ENCODE data around the gene EXOC3L4. TPM values are rescaled to one million over a fixed set of nuclear protein-coding genes. Genes with fewer than 3 reads are reported as not detected.

EXOC3L4 gene
- total and polyA plus RNA-seq, 4 experiments from 2014 or later = not detected

GRCh38 chr14:103070971-103071542, 23.5 kb upstream of the EXOC3L4 start:
- H3K4me1 Mint-ChIP-seq = peaks cover 0 to 5% (median 0%) of the 10 kb centered on the region in 4 donors
- intact Hi-C loops (cut with micrococcal nuclease) = no loop called here
- H3K9me3 Mint-ChIP-seq = no peaks in the 10 kb centered on the region
- H3K9me3 ChIP-seq (ENCODE audit: control insufficient read depth in 1 of 2, low read length in 2 of 2) = no peaks in the 10 kb centered on the region
- no peak overlapping the region for H3K4me3 ChIP-seq (ENCODE audit: low read length in 2 of 2)
- no peaks in the 10 kb centered on the region for H3K36me3 ChIP-seq (ENCODE audit: insufficient read depth, low read length)
- peaks cover 0 to 4% of the 10 kb centered on the region in 2 donors for H3K27me3 Mint-ChIP-seq
- no peak overlapping the region for H3K27ac Mint-ChIP-seq
- H3K4me3 Mint-ChIP-seq = no peak overlapping the region
- H3K27ac ChIP-seq (ENCODE audit: low read depth, low read length) = no peak overlapping the region
- POLR2A ChIA-PET (ENCODE audit: partially characterized antibody) = no interaction called here
- DNase-seq = no peak
- CTCF ChIA-PET (ENCODE audit: partially characterized antibody) = no interaction called here
- H3K27me3 ChIP-seq (ENCODE audit: insufficient read depth, low read length) = no peaks in the 10 kb centered on the region
- H3K4me1 ChIP-seq (ENCODE audit: insufficient read depth, low read length) = peaks cover 8% of the 10 kb centered on the region
- H3K36me3 Mint-ChIP-seq = no peaks in the 10 kb centered on the region

- no peak overlapping the region for H3K27ac Mint-ChIP-seq
- no peaks in the 10 kb centered on the region for H3K9me3 Mint-ChIP-seq
- CTCF ChIA-PET (ENCODE audit: partially characterized antibody) = no interaction called here
- POLR2A ChIA-PET (ENCODE audit: partially characterized antibody) = no interaction called here
- H3K4me3 Mint-ChIP-seq = no peak overlapping the region
- Histone ChIP-seq H3K27ac (ENCODE audit: low read depth, low read length) (no peak overlapping the region), H3K36me3 (ENCODE audit: insufficient read depth, low read length) (no peaks in the 10 kb centered on the region), H3K9me3 (ENCODE audit: control insufficient read depth in 1 of 2, low read length in 2 of 2) (no peaks in the 10 kb centered on the region), H3K27me3 (ENCODE audit: insufficient read depth, low read length) (no peaks in the 10 kb centered on the region), H3K4me3 (ENCODE audit: low read length in 2 of 2) (no peak overlapping the region), H3K4me1 (ENCODE audit: insufficient read depth, low read length) (peaks cover 9% of the 10 kb centered on the region)
- peaks cover 0 to 5% (median 0%) of the 10 kb centered on the region in 4 donors for H3K4me1 Mint-ChIP-seq
- intact Hi-C loops (cut with micrococcal nuclease) = no loop called here
- peaks cover 0 to 4% of the 10 kb centered on the region in 2 donors for H3K27me3 Mint-ChIP-seq
- DNase-seq = no peak
- no peaks in the 10 kb centered on the region for H3K36me3 Mint-ChIP-seq
These were observed 22.8 kb upstream of the EXOC3L4 start for GRCh38 chr14:103071544-103072251.

- no peaks in the 10 kb centered on the region for H3K9me3 ChIP-seq (ENCODE audit: control insufficient read depth in 1 of 2, low read length in 2 of 2)
- peaks cover 9% of the 10 kb centered on the region for H3K4me1 ChIP-seq (ENCODE audit: insufficient read depth, low read length)
- H3K27me3 ChIP-seq (ENCODE audit: insufficient read depth, low read length) = no peaks in the 10 kb centered on the region
- CTCF ChIA-PET (ENCODE audit: partially characterized antibody) = no interaction called here
- intact Hi-C loops (cut with micrococcal nuclease) = no loop called here
- Mint-ChIP-seq H3K27me3 (peaks cover 0 to 4% of the 10 kb centered on the region in 2 donors), H3K9me3 (no peaks in the 10 kb centered on the region), H3K36me3 (no peaks in the 10 kb centered on the region), H3K4me1 (peaks cover 0 to 5% (median 0%) of the 10 kb centered on the region in 4 donors), H3K27ac (no peak overlapping the region), H3K4me3 (no peak overlapping the region)
- no peaks in the 10 kb centered on the region for H3K36me3 ChIP-seq (ENCODE audit: insufficient read depth, low read length)
- no peak overlapping the region for H3K4me3 ChIP-seq (ENCODE audit: low read length in 2 of 2)
- DNase-seq = no peak
- POLR2A ChIA-PET (ENCODE audit: partially characterized antibody) = no interaction called here
- H3K27ac ChIP-seq (ENCODE audit: low read depth, low read length) = no peak overlapping the region
These were observed 21.7 kb upstream of the EXOC3L4 start for GRCh38 chr14:103072595-103073366.

GRCh38 chr14:103073367-103073875, 21.1 kb upstream of the EXOC3L4 start:
- Mint-ChIP-seq H3K4me3 (no peak overlapping the region), H3K27me3 (peaks cover 0 to 4% of the 10 kb centered on the region in 2 donors), H3K4me1 (peaks cover 0 to 5% (median 0%) of the 10 kb centered on the region in 4 donors), H3K36me3 (no peaks in the 10 kb centered on the region), H3K27ac (no peak overlapping the region), H3K9me3 (no peaks in the 10 kb centered on the region)
- POLR2A ChIA-PET (ENCODE audit: partially characterized antibody) = no interaction called here
- CTCF ChIA-PET (ENCODE audit: partially characterized antibody) = interaction anchor here (1.2 kb wide), 1 partner anchor 23 kb away, joined by 6 read pairs; no protein-coding TSS in a partner anchor
- no peak for DNase-seq
- peaks cover 10% of the 10 kb centered on the region for H3K4me1 ChIP-seq (ENCODE audit: insufficient read depth, low read length)
- H3K4me3 ChIP-seq (ENCODE audit: low read length in 2 of 2) = no peak overlapping the region
- no peaks in the 10 kb centered on the region for H3K36me3 ChIP-seq (ENCODE audit: insufficient read depth, low read length)
- H3K9me3 ChIP-seq (ENCODE audit: control insufficient read depth in 1 of 2, low read length in 2 of 2) = no peaks in the 10 kb centered on the region
- no peaks in the 10 kb centered on the region for H3K27me3 ChIP-seq (ENCODE audit: insufficient read depth, low read length)
- intact Hi-C loops (cut with micrococcal nuclease) = no loop called here
- no peak overlapping the region for H3K27ac ChIP-seq (ENCODE audit: low read depth, low read length)

- Mint-ChIP-seq H3K27ac (no peak overlapping the region), H3K36me3 (no peaks in the 10 kb centered on the region), H3K27me3 (peaks cover 0 to 4% of the 10 kb centered on the region in 2 donors), H3K4me3 (peak overlapping the region in 3 of 8 donors; percentile 22 to 70 (median 63)), H3K9me3 (no peaks in the 10 kb centered on the region), H3K4me1 (peaks cover 0 to 5% (median 0%) of the 10 kb centered on the region in 4 donors)
- DNase-seq = no peak
- Histone ChIP-seq H3K27me3 (ENCODE audit: insufficient read depth, low read length) (no peaks in the 10 kb centered on the region), H3K27ac (ENCODE audit: low read depth, low read length) (no peak overlapping the region), H3K9me3 (ENCODE audit: control insufficient read depth in 1 of 2, low read length in 2 of 2) (no peaks in the 10 kb centered on the region), H3K4me1 (ENCODE audit: insufficient read depth, low read length) (peaks cover 13% of the 10 kb centered on the region), H3K36me3 (ENCODE audit: insufficient read depth, low read length) (no peaks in the 10 kb centered on the region), H3K4me3 (ENCODE audit: low read length in 2 of 2) (no peak overlapping the region)
- intact Hi-C loops (cut with micrococcal nuclease) = loop anchor here (2.0 kb wide), 1 partner anchor 17 kb away; no protein-coding TSS in a partner anchor
- ChIA-PET CTCF (ENCODE audit: partially characterized antibody) (interaction anchor here (0.5 to 1.6 kb wide), 5 partner anchors 17 to 277 kb away, joined by 3 to 12 read pairs (median 6); no protein-coding TSS in a partner anchor), POLR2A (ENCODE audit: partially characterized antibody) (no interaction called here)
These were observed 20.4 kb upstream of the EXOC3L4 start for GRCh38 chr14:103073876-103074728.

- intact Hi-C loops (cut with micrococcal nuclease) = loop anchor here (1.0 to 2.0 kb wide), 2 partner anchors 16 to 18 kb away; partner anchors contain the start of gene CDC42BPB
- Mint-ChIP-seq H3K27ac (no peak overlapping the region), H3K9me3 (no peaks in the 10 kb centered on the region), H3K4me1 (peaks cover 0 to 5% (median 0%) of the 10 kb centered on the region in 4 donors), H3K4me3 (peak overlapping the region in 4 of 8 donors; percentile 15 to 70 (median 42)), H3K27me3 (peaks cover 0 to 2% of the 10 kb centered on the region in 2 donors), H3K36me3 (no peaks in the 10 kb centered on the region)
- H3K27me3 ChIP-seq (ENCODE audit: insufficient read depth, low read length) = no peaks in the 10 kb centered on the region
- peak overlapping the region in 1 of 2 donors; percentile 35 for H3K4me3 ChIP-seq (ENCODE audit: low read length in 2 of 2)
- H3K27ac ChIP-seq (ENCODE audit: low read depth, low read length) = no peak overlapping the region
- peaks cover 13% of the 10 kb centered on the region for H3K4me1 ChIP-seq (ENCODE audit: insufficient read depth, low read length)
- CTCF ChIA-PET (ENCODE audit: partially characterized antibody) = interaction anchor here (0.5 to 1.8 kb wide), 5 partner anchors 17 to 277 kb away, joined by 3 to 12 read pairs (median 4); partner anchors contain the start of gene EXOC3L4
- no peaks in the 10 kb centered on the region for H3K9me3 ChIP-seq (ENCODE audit: control insufficient read depth in 1 of 2, low read length in 2 of 2)
- H3K36me3 ChIP-seq (ENCODE audit: insufficient read depth, low read length) = no peaks in the 10 kb centered on the region
- POLR2A ChIA-PET (ENCODE audit: partially characterized antibody) = no interaction called here
- DNase-seq = peak in 1 of 5 donors; percentile 14
These were observed 19.7 kb upstream of the EXOC3L4 start for GRCh38 chr14:103074729-103075367.

Data from CD4-positive, alpha-beta memory T cell (primary cell).